ENCODE measurements around the gene CAMTA1.

Gene CAMTA1

DNA sequence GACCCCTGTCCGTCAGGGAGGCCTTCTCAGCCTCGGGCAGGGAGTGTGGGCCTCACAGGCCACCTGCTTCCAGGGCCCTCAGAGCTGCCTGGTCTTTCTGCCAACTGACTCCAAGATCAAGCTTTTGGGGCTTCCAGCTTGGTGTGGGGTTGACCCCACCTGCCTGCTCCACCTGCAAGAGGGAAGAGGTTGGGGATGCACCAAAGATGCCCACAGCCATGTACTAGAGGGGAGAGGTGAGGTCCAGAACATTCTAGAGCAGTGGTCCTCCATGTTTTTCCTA is 719.1 kb downstream of the CAMTA1 start:
- Histone ChIP-seq H4K20me1 (ENCODE audit: low read depth, low read length) (no peaks in the 10 kb centered on the region), H3K27me3 (ENCODE audit: low read length) (no peaks in the 10 kb centered on the region), H3K9me3 (ENCODE audit: insufficient read depth, low read length) (no peaks in the 10 kb centered on the region), H3K9ac (ENCODE audit: low read length) (no peak overlapping the region), H3K27ac (ENCODE audit: low read depth, low read length) (no peak overlapping the region), H3K9me2 (replicated peaks; ENCODE audit: insufficient read depth, low read length) (no peaks in the 10 kb centered on the region), H3K36me3 (ENCODE audit: low read length) (no peaks in the 10 kb centered on the region), H3K79me2 (ENCODE audit: insufficient read depth, low read length) (no peaks in the 10 kb centered on the region), H2AFZ (ENCODE audit: low read depth, low read length, severe bottlenecking) (no peak overlapping the region), H3K4me2 (ENCODE audit: low read depth, low read length, poor library complexity, severe bottlenecking) (no peak overlapping the region), H3F3A (ENCODE audit: insufficient read depth) (no peaks in the 10 kb centered on the region), H3K4me3 (ENCODE audit: insufficient read depth, low read length, poor library complexity, severe bottlenecking) (no peak overlapping the region)
- no peak for TF ChIP-seq EZH2phosphoT487 (conservative IDR thresholded peaks at IDR 0.05; ENCODE audit: low read length)
- TF ChIP-seq, protein P1, sequence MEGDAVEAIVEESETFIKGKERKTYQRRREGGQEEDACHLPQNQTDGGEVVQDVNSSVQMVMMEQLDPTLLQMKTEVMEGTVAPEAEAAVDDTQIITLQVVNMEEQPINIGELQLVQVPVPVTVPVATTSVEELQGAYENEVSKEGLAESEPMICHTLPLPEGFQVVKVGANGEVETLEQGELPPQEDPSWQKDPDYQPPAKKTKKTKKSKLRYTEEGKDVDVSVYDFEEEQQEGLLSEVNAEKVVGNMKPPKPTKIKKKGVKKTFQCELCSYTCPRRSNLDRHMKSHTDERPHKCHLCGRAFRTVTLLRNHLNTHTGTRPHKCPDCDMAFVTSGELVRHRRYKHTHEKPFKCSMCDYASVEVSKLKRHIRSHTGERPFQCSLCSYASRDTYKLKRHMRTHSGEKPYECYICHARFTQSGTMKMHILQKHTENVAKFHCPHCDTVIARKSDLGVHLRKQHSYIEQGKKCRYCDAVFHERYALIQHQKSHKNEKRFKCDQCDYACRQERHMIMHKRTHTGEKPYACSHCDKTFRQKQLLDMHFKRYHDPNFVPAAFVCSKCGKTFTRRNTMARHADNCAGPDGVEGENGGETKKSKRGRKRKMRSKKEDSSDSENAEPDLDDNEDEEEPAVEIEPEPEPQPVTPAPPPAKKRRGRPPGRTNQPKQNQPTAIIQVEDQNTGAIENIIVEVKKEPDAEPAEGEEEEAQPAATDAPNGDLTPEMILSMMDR (IDR thresholded peaks at IDR 0.05; ENCODE audit: insufficient read depth, low read length, poor library complexity, severe bottlenecking) = no peak

DNA sequence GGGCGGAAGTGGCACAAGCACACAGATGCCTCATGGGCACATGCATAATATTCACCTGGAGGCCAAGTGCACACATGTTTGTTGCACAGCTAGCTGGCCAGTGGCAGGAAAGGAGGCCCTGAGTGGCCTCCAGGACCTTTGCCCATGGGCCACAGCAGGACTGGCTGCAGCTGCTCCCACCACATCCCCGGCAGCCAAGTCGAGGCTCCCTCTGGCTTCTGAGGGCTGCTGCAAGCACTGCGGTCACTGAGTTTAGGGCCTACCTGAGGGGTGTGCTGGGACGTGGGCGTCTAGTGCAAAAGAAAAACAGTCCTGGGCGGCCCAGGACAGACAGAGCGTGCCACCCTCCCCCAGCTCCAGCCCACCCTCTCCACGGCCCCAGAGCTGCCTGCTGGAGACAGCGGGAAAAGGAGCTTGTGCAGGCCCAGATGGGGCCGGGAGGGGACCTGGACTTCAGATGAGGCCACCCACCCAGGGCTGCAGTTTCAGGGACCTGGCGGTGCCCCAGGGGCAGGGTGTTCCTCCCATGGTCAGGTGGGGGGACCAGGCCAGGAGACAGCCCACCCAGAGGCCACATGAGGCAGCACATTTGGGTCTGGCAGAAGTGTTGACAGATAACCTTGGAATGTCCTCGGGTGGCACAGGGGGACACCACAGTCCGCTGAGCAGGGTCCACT is 720.0 kb downstream of the CAMTA1 start:
- Histone ChIP-seq H3F3A (ENCODE audit: insufficient read depth) (no peaks in the 10 kb centered on the region), H3K9ac (ENCODE audit: low read length) (no peak overlapping the region), H3K9me3 (ENCODE audit: insufficient read depth, low read length) (no peaks in the 10 kb centered on the region), H3K4me2 (ENCODE audit: low read depth, low read length, poor library complexity, severe bottlenecking) (no peak overlapping the region), H3K27ac (ENCODE audit: low read depth, low read length) (no peak overlapping the region), H3K79me2 (ENCODE audit: insufficient read depth, low read length) (no peaks in the 10 kb centered on the region), H3K4me3 (ENCODE audit: insufficient read depth, low read length, poor library complexity, severe bottlenecking) (no peak overlapping the region), H3K27me3 (ENCODE audit: low read length) (no peaks in the 10 kb centered on the region), H3K9me2 (replicated peaks; ENCODE audit: insufficient read depth, low read length) (no peaks in the 10 kb centered on the region), H3K36me3 (ENCODE audit: low read length) (no peaks in the 10 kb centered on the region), H4K20me1 (ENCODE audit: low read depth, low read length) (no peaks in the 10 kb centered on the region), H2AFZ (ENCODE audit: low read depth, low read length, severe bottlenecking) (no peak overlapping the region)
- no peak for TF ChIP-seq EZH2phosphoT487 (conservative IDR thresholded peaks at IDR 0.05; ENCODE audit: low read length)
- TF ChIP-seq, protein P1 (IDR thresholded peaks at IDR 0.05; ENCODE audit: insufficient read depth, low read length, poor library complexity, severe bottlenecking) = no peak

DNA sequence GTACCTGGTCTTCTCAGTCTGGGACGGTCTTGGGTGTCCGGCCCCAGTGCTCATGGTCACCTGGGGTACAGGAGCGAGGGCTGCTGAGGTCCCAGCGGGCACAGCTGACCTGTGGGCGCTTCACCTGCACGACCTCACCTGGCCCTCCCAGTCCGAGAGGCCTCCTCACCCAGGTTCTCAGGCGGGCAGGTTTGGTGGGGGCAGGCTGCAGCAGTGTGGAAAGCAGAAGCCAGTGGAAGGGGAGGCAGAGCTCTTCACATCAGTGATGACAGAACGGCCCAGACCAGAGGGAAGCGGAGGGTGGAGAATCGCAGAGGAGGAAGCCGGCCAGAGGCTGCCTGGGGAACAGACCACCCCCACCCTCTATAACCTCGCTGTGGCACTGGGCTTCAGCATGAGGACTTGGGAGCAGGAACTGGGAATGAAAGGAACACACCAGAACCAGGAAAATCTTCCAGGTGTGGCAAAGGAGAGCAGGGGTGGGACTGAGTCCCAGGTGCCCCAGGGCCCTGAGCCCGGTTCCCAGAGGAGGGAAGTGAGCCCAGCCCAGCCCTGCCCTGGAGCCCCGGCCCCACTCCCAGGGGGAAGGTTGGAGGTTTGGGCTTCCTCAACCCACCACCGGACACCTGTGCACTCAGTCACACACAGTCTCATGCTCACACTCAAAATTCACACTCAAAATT is 720.7 kb downstream of the CAMTA1 start:
- Histone ChIP-seq H3K9me3 (ENCODE audit: insufficient read depth, low read length) (no peaks in the 10 kb centered on the region), H3K4me3 (ENCODE audit: insufficient read depth, low read length, poor library complexity, severe bottlenecking) (no peak overlapping the region), H2AFZ (ENCODE audit: low read depth, low read length, severe bottlenecking) (no peak overlapping the region), H3K27ac (ENCODE audit: low read depth, low read length) (no peak overlapping the region), H3K9me2 (replicated peaks; ENCODE audit: insufficient read depth, low read length) (no peaks in the 10 kb centered on the region), H3K79me2 (ENCODE audit: insufficient read depth, low read length) (no peaks in the 10 kb centered on the region), H3K36me3 (ENCODE audit: low read length) (no peaks in the 10 kb centered on the region), H4K20me1 (ENCODE audit: low read depth, low read length) (no peaks in the 10 kb centered on the region), H3K27me3 (ENCODE audit: low read length) (no peaks in the 10 kb centered on the region), H3K9ac (ENCODE audit: low read length) (no peak overlapping the region), H3F3A (ENCODE audit: insufficient read depth) (no peaks in the 10 kb centered on the region), H3K4me2 (ENCODE audit: low read depth, low read length, poor library complexity, severe bottlenecking) (no peak overlapping the region)
- TF ChIP-seq, protein P1 (IDR thresholded peaks at IDR 0.05; ENCODE audit: insufficient read depth, low read length, poor library complexity, severe bottlenecking) = no peak
- no peak for TF ChIP-seq EZH2phosphoT487 (conservative IDR thresholded peaks at IDR 0.05; ENCODE audit: low read length)

Measured in SU-DHL-6 (cell line).